HEK293 (cell line): ENCODE data around the gene COL1A1.
A peak's percentile ranks its signal among the peaks of the same experiment; 100 is the strongest.

Source experiments
- CTCF ChIA-PET: fragments of 350-600 bp; formaldehyde crosslinking; extraction: SDS; loops from one replicate; lab custom pipeline; 2021; ENCODE audit warnings: antibody characterized with exemption; lab: Yijun Ruan, JAX
- POLR2A ChIA-PET: fragments of 300-600 bp; formaldehyde crosslinking; extraction: SDS; loops from one replicate; lab custom pipeline; 2020; ENCODE audit warnings: antibody characterized with exemption, inconsistent platforms; lab: Yijun Ruan, JAX
- H3K27ac ChIP-seq: fragments of 200-500 bp; sonication (Bioruptor generic); 2 replicates; pipeline ENCODE4 v1.5.1; 2014; ENCODE audit warnings: low read depth, low read length, control low read depth, inconsistent platforms; ENCODE audit errors: extremely low read depth
- H3K36me3 ChIP-seq, 2 experiments: fragments of 200-500 bp in 1 of 2; sonication (Bioruptor generic) in 1 of 2; 1 replicate in 1 of 2; 2 replicates in 1 of 2; pipeline ENCODE4 v1.5.1; 2014 to 2017; ENCODE audit warnings: inconsistent platforms in 2 of 2, low read length in 2 of 2; ENCODE audit not compliant: control insufficient read depth in 2 of 2, insufficient read depth in 1 of 2
- H3K4me1 ChIP-seq: fragments of 200-500 bp; sonication (Bioruptor generic); 2 replicates; pipeline ENCODE4 v1.5.1; 2014; ENCODE audit warnings: mild to moderate bottlenecking, low read length, inconsistent platforms; ENCODE audit not compliant: control insufficient read depth, insufficient read depth
- H3K4me3 ChIP-seq: 2 replicates; pipeline ENCODE4 v1.5.1; 2011; ENCODE audit warnings: low read depth, mild to moderate bottlenecking, control low read depth, low read length, moderate library complexity
- H3K9me3 ChIP-seq: fragments of 200-500 bp; sonication (Bioruptor generic); 2 replicates; pipeline ENCODE4 v1.5.1; 2014; ENCODE audit warnings: low read depth, low read length, inconsistent platforms; ENCODE audit not compliant: control insufficient read depth, insufficient read depth
- SCRT2 ChIP-seq: fragments of 450-650 bp; formaldehyde crosslinking; IDR thresholded peaks from 2 replicates; pipeline ENCODE4 v1.5.1; 2016; ENCODE audit warnings: missing biosample characterization, missing genetic modification characterization
- ZBTB20 ChIP-seq: fragments of 450-650 bp; formaldehyde crosslinking; IDR thresholded peaks from 2 replicates; pipeline ENCODE4 v1.5.1; 2016; ENCODE audit warnings: missing biosample characterization, missing genetic modification characterization
- ZNF169 ChIP-seq: fragments of 450-650 bp; formaldehyde crosslinking; IDR thresholded peaks from 2 replicates; pipeline ENCODE4 v1.5.1; 2016; ENCODE audit warnings: missing biosample characterization, missing genetic modification characterization
- ZNF175 ChIP-seq: fragments of 450-650 bp; formaldehyde crosslinking; IDR thresholded peaks from 2 replicates; pipeline ENCODE4 v1.5.1; 2016; ENCODE audit warnings: missing biosample characterization, missing genetic modification characterization
- ZNF2 ChIP-seq: fragments of 450-650 bp; formaldehyde crosslinking; IDR thresholded peaks from 2 replicates; pipeline ENCODE4 v1.5.1; 2016; ENCODE audit warnings: missing biosample characterization, missing genetic modification characterization
- ZNF24 ChIP-seq: fragments of 450-650 bp; formaldehyde crosslinking; IDR thresholded peaks from 2 replicates; pipeline ENCODE4 v1.5.1; 2016; ENCODE audit warnings: missing biosample characterization, missing genetic modification characterization
- ZNF311 ChIP-seq: fragments of 450-650 bp; formaldehyde crosslinking; IDR thresholded peaks from 2 replicates; pipeline ENCODE4 v1.5.1; 2017; ENCODE audit warnings: missing biosample characterization, missing genetic modification characterization, borderline replicate concordance
- ZNF354C ChIP-seq: fragments of 450-650 bp; formaldehyde crosslinking; IDR thresholded peaks from 2 replicates; pipeline ENCODE4 v1.5.1; 2016; ENCODE audit warnings: missing biosample characterization, missing genetic modification characterization, low read depth, borderline replicate concordance
- ZNF394 ChIP-seq: fragments of 450-650 bp; formaldehyde crosslinking; IDR thresholded peaks from 2 replicates; pipeline ENCODE4 v1.5.1; 2016; ENCODE audit warnings: missing biosample characterization, missing genetic modification characterization, mild to moderate bottlenecking, moderate library complexity, borderline replicate concordance
- ZNF416 ChIP-seq: fragments of 450-650 bp; formaldehyde crosslinking; IDR thresholded peaks from 2 replicates; pipeline ENCODE4 v1.5.1; 2016; ENCODE audit warnings: missing biosample characterization, missing genetic modification characterization
- ZNF548 ChIP-seq: fragments of 450-650 bp; formaldehyde crosslinking; IDR thresholded peaks from 2 replicates; pipeline ENCODE4 v1.5.1; 2016; ENCODE audit warnings: missing biosample characterization, missing genetic modification characterization
- ZNF596 ChIP-seq: fragments of 450-650 bp; IDR thresholded peaks from 2 replicates; pipeline ENCODE4 v1.5.0; 2018; ENCODE audit warnings: missing biosample characterization, mild to moderate bottlenecking, missing genetic modification characterization, moderate library complexity
- ZNF624 ChIP-seq: fragments of 450-650 bp; formaldehyde crosslinking; IDR thresholded peaks from 2 replicates; pipeline ENCODE4 v1.5.1; 2017; ENCODE audit warnings: missing biosample characterization, missing genetic modification characterization
- ZNF791 ChIP-seq: fragments of 450-650 bp; formaldehyde crosslinking; IDR thresholded peaks from 2 replicates; pipeline ENCODE4 v1.5.1; 2016; ENCODE audit warnings: missing biosample characterization, missing genetic modification characterization
- ZNF830 ChIP-seq: fragments of 450-650 bp; IDR thresholded peaks from 2 replicates; pipeline ENCODE4 v1.5.0; 2018; ENCODE audit warnings: missing biosample characterization, missing genetic modification characterization, low read depth, mild to moderate bottlenecking, moderate library complexity
- TF ChIP-seq, protein P1 (sequence below): fragments of 450-650 bp; formaldehyde crosslinking; IDR thresholded peaks from 2 replicates; pipeline ENCODE4 v1.5.1; 2016; ENCODE audit warnings: missing biosample characterization, missing genetic modification characterization
- TF ChIP-seq, protein P2 (sequence below): fragments of 450-650 bp; formaldehyde crosslinking; IDR thresholded peaks from 2 replicates; pipeline ENCODE4 v1.5.1; 2016; ENCODE audit warnings: missing biosample characterization, missing genetic modification characterization, borderline replicate concordance
- TF ChIP-seq, protein P3 (sequence below): fragments of 450-650 bp; formaldehyde crosslinking; IDR thresholded peaks from 2 replicates; pipeline ENCODE4 v1.5.1; 2016; ENCODE audit warnings: missing biosample characterization, missing genetic modification characterization
- TF ChIP-seq, protein P4 (sequence below): fragments of 450-650 bp; formaldehyde crosslinking; IDR thresholded peaks from 2 replicates; pipeline ENCODE4 v1.5.1; 2017; ENCODE audit warnings: missing biosample characterization, mild to moderate bottlenecking, missing genetic modification characterization, moderate library complexity
- TF ChIP-seq, protein P5 (sequence below): fragments of 450-650 bp; formaldehyde crosslinking; IDR thresholded peaks from 2 replicates; pipeline ENCODE4 v1.5.1; 2016; ENCODE audit warnings: missing biosample characterization, missing genetic modification characterization
- TF ChIP-seq, protein P6 (sequence below): fragments of 450-650 bp; formaldehyde crosslinking; IDR thresholded peaks from 2 replicates; pipeline ENCODE4 v1.5.1; 2016; ENCODE audit warnings: missing biosample characterization, missing genetic modification characterization
- TF ChIP-seq, protein P7 (sequence below): fragments of 450-650 bp; formaldehyde crosslinking; IDR thresholded peaks from 2 replicates; pipeline ENCODE4 v1.5.1; 2017; ENCODE audit warnings: missing biosample characterization, missing genetic modification characterization
- TF ChIP-seq, protein P8 (sequence below): fragments of 450-650 bp; formaldehyde crosslinking; IDR thresholded peaks from 2 replicates; pipeline ENCODE4 v1.5.1; 2017; ENCODE audit warnings: missing biosample characterization, missing genetic modification characterization

The COL1A1 gene

DNA sequence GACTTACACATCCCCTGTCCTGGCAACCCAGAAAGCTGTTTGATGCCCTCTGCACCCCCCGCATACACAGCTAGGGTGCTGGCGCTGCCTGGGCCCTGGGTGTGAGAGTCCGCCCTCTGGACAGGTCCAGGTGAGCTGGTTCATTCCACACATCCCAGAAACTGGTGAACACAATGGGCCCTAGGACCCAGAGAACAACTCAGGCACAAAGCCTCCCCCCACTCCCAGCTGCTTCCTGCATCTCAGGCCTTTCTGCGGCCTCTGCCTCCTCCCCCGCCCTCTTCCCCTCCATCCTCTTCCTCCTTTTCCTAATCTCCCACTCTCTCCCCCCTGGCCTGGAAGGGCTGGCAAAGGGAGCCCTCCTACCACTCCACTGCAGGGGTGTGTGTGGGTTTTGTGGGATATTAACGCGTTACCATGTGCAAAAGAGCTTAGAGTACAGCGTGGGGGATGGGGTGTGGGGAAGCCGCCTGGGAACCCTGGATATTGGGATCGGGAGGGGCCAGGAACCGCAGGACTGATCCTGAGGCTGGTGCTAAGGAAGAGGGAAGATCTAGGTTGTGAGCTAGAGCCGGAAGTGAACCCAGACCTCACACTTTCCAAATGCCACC is 49.4 kb downstream of the COL1A1 start:
- H3K9me3 ChIP-seq, result no peaks in the 10 kb centered on the region
- peak overlapping the region; percentile 77 for H3K4me3 ChIP-seq
- H3K36me3 ChIP-seq, result peaks cover 0 to 7% of the 10 kb centered on the region in 2 experiments; a peak in 1 of 3 replicates
- H3K27ac ChIP-seq, result peak overlapping the region; percentile 51
- H3K4me1 ChIP-seq, result peaks cover 15% of the 10 kb centered on the region
- CTCF ChIA-PET, result interaction anchor here (0.6 to 7.4 kb wide), 27 partner anchors 9 to 579 kb away, joined by 3 to 105 read pairs (median 5); partner anchors contain the start of gene PDK2
- POLR2A ChIA-PET, result interaction anchor here (0.5 to 3.0 kb wide), 19 partner anchors 9 to 586 kb away, joined by 3 to 30 read pairs (median 3); partner anchors contain the start of genes FAM117A, ITGA3, PDK2 and SAMD14
- no peak for TF ChIP-seq ZNF175 (tag by site-specific recombination)
- TF ChIP-seq, protein P1, sequence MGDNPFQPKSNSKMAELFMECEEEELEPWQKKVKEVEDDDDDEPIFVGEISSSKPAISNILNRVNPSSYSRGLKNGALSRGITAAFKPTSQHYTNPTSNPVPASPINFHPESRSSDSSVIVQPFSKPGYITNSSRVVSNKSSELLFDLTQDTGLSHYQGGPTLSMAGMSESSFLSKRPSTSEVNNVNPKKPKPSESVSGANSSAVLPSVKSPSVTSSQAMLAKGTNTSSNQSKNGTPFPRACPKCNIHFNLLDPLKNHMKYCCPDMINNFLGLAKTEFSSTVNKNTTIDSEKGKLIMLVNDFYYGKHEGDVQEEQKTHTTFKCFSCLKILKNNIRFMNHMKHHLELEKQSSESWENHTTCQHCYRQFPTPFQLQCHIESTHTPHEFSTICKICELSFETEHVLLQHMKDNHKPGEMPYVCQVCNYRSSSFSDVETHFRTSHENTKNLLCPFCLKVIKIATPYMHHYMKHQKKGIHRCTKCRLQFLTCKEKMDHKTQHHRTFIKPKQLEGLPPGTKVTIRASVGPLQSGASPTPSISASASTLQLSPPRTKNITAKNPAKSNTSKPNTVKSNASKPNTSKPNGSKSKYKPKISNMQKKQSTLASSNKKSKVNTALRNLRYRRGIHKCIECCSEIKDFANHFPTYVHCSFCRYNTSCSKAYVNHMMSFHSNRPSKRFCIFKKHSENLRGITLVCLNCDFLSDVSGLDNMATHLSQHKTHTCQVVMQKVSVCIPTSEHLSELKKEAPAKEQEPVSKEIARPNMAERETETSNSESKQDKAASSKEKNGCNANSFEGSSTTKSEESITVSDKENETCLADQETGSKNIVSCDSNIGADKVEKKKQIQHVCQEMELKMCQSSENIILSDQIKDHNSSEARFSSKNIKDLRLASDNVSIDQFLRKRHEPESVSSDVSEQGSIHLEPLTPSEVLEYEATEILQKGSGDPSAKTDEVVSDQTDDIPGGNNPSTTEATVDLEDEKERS (tag by site-specific recombination), result no peak; the same call in 1 of the 2 replicates
- TF ChIP-seq, protein P2, sequence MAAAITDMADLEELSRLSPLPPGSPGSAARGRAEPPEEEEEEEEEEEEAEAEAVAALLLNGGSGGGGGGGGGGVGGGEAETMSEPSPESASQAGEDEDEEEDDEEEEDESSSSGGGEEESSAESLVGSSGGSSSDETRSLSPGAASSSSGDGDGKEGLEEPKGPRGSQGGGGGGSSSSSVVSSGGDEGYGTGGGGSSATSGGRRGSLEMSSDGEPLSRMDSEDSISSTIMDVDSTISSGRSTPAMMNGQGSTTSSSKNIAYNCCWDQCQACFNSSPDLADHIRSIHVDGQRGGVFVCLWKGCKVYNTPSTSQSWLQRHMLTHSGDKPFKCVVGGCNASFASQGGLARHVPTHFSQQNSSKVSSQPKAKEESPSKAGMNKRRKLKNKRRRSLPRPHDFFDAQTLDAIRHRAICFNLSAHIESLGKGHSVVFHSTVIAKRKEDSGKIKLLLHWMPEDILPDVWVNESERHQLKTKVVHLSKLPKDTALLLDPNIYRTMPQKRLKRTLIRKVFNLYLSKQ (tag by site-specific recombination), result no peak
- TF ChIP-seq, protein P3, sequence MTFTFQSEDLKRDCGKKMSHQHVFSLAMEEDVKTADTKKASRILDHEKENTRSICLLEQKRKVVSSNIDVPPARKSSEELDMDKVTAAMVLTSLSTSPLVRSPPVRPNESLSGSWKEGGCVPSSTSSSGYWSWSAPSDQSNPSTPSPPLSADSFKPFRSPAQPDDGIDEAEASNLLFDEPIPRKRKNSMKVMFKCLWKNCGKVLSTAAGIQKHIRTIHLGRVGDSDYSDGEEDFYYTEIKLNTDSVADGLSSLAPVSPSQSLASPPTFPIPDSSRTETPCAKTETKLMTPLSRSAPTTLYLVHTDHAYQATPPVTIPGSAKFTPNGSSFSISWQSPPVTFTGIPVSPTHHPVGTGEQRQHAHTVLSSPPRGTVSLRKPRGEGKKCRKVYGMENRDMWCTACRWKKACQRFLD, result no peak
- TF ChIP-seq ZNF624 (tag by site-specific recombination), result no peak
- TF ChIP-seq, protein P4, sequence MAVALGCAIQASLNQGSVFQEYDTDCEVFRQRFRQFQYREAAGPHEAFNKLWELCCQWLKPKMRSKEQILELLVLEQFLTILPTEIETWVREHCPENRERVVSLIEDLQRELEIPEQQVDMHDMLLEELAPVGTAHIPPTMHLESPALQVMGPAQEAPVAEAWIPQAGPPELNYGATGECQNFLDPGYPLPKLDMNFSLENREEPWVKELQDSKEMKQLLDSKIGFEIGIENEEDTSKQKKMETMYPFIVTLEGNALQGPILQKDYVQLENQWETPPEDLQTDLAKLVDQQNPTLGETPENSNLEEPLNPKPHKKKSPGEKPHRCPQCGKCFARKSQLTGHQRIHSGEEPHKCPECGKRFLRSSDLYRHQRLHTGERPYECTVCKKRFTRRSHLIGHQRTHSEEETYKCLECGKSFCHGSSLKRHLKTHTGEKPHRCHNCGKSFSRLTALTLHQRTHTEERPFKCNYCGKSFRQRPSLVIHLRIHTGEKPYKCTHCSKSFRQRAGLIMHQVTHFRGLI (tag by site-specific recombination), result no peak
- TF ChIP-seq, protein P5, sequence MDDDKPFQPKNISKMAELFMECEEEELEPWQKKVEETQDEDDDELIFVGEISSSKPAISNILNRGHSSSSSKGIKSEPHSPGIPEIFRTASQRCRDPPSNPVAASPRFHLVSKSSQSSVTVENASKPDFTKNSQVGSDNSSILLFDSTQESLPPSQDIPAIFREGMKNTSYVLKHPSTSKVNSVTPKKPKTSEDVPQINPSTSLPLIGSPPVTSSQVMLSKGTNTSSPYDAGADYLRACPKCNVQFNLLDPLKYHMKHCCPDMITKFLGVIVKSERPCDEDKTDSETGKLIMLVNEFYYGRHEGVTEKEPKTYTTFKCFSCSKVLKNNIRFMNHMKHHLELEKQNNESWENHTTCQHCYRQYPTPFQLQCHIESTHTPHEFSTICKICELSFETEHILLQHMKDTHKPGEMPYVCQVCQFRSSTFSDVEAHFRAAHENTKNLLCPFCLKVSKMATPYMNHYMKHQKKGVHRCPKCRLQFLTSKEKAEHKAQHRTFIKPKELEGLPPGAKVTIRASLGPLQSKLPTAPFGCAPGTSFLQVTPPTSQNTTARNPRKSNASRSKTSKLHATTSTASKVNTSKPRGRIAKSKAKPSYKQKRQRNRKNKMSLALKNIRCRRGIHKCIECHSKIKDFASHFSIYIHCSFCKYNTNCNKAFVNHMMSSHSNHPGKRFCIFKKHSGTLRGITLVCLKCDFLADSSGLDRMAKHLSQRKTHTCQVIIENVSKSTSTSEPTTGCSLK, result no peak
- no peak for TF ChIP-seq ZNF311 (tag by site-specific recombination)
- TF ChIP-seq, protein P6, sequence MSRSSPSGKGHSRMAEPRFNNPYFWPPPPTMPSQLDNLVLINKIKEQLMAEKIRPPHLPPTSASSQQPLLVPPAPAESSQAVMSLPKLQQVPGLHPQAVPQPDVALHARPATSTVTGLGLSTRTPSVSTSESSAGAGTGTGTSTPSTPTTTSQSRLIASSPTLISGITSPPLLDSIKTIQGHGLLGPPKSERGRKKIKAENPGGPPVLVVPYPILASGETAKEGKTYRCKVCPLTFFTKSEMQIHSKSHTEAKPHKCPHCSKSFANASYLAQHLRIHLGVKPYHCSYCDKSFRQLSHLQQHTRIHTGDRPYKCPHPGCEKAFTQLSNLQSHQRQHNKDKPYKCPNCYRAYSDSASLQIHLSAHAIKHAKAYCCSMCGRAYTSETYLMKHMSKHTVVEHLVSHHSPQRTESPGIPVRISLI, result no peak
- peak; percentile 84; the same call in 1 of the 2 replicates for TF ChIP-seq ZNF394 (tag by site-specific recombination)
- TF ChIP-seq ZNF2 (tag by site-specific recombination), result peak; percentile 73
- TF ChIP-seq ZNF548 (tag by site-specific recombination), result no peak
- TF ChIP-seq ZNF791 (tag by site-specific recombination), result no peak
- TF ChIP-seq ZNF24 (tag by site-specific recombination), result peak; percentile 69
- TF ChIP-seq, protein P7, sequence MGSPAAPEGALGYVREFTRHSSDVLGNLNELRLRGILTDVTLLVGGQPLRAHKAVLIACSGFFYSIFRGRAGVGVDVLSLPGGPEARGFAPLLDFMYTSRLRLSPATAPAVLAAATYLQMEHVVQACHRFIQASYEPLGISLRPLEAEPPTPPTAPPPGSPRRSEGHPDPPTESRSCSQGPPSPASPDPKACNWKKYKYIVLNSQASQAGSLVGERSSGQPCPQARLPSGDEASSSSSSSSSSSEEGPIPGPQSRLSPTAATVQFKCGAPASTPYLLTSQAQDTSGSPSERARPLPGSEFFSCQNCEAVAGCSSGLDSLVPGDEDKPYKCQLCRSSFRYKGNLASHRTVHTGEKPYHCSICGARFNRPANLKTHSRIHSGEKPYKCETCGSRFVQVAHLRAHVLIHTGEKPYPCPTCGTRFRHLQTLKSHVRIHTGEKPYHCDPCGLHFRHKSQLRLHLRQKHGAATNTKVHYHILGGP (tag by site-specific recombination), result 0 out of 2 replicates have a peak, but pooled peaks have one; percentile 6
- no peak for TF ChIP-seq ZNF416 (tag by site-specific recombination)
- TF ChIP-seq ZNF596 (tag by site-specific recombination), result no peak
- TF ChIP-seq ZNF169 (tag by site-specific recombination), result no peak
- TF ChIP-seq, protein P8, sequence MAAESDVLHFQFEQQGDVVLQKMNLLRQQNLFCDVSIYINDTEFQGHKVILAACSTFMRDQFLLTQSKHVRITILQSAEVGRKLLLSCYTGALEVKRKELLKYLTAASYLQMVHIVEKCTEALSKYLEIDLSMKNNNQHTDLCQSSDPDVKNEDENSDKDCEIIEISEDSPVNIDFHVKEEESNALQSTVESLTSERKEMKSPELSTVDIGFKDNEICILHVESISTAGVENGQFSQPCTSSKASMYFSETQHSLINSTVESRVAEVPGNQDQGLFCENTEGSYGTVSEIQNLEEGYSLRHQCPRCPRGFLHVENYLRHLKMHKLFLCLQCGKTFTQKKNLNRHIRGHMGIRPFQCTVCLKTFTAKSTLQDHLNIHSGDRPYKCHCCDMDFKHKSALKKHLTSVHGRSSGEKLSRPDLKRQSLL (tag by site-specific recombination), result no peak; the same call in 1 of the 2 replicates
- TF ChIP-seq ZBTB20, result peak; percentile 83
- TF ChIP-seq ZNF354C (tag by site-specific recombination), result no peak
- TF ChIP-seq SCRT2 (tag by site-specific recombination), result no peak
- no peak for TF ChIP-seq ZNF830 (tag by site-specific recombination)
